Keratinocyte (primary cell): ENCODE data around the gene CNOT4. TPM values are rescaled to one million over a fixed set of nuclear protein-coding genes. Genes with fewer than 3 reads are reported as not detected.

ENCODE experiments used
- DNase-seq: peaks from one replicate; pipeline ENCODE4 v3.0.0-alpha.2; 2011; ENCODE audit warnings: low read depth, missing footprints, low spot score
- FAIRE-seq: peaks from 2 replicates; lab custom pipeline; 2011; peaks lifted over from hg19 to GRCh38; lab: Jason Lieb, UNC
- H2AFZ ChIP-seq: 2 replicates; pipeline ENCODE4 v1.6.0; 2012; ENCODE audit warnings: low read length, control low read depth, inconsistent platforms; ENCODE audit not compliant: control insufficient read depth
- H3K27ac ChIP-seq: 2 replicates; pipeline ENCODE4 v1.5.1; 2011; ENCODE audit warnings: low read length; ENCODE audit not compliant: control insufficient read depth, insufficient read depth
- H3K27me3 ChIP-seq: 3 replicates; pipeline ENCODE4 v1.6.0; 2011; ENCODE audit warnings: low read length; ENCODE audit not compliant: control insufficient read depth, insufficient read depth; ENCODE audit errors: extremely low read depth
- H3K36me3 ChIP-seq, 2 experiments: 2 replicates in 1 of 2; 3 replicates in 1 of 2; pipeline ENCODE4 v1.5.1; 2011; ENCODE audit warnings: low read length in 2 of 2, mild to moderate bottlenecking in 1 of 2; ENCODE audit not compliant: control insufficient read depth in 2 of 2, insufficient read depth in 2 of 2; ENCODE audit errors: extremely low read depth in 1 of 2
- H3K4me1 ChIP-seq: 3 replicates; pipeline ENCODE4 v1.5.1; 2011; ENCODE audit warnings: low read length; ENCODE audit not compliant: control insufficient read depth, insufficient read depth; ENCODE audit errors: extremely low read depth
- H3K4me2 ChIP-seq: 3 replicates; pipeline ENCODE4 v1.6.0; 2011; ENCODE audit warnings: low read depth, low read length; ENCODE audit not compliant: control insufficient read depth, insufficient read depth; ENCODE audit errors: extremely low read depth
- H3K4me3 ChIP-seq, 3 experiments: fragments of 200-600 bp in 1 of 3; sonication (generic) in 1 of 3; 2 replicates in 2 of 3; 3 replicates in 1 of 3; pipeline ENCODE4 v1.5.1; 2011 to 2016; ENCODE audit warnings: low read length in 3 of 3, mild to moderate bottlenecking in 3 of 3, control low read depth in 2 of 3, inconsistent platforms in 1 of 3, low read depth in 1 of 3, mixed read lengths in 1 of 3, mixed run types in 1 of 3, moderate library complexity in 1 of 3; ENCODE audit not compliant: control insufficient read depth in 2 of 3, insufficient read depth in 2 of 3; ENCODE audit errors: extremely low read depth in 1 of 3
- H3K79me2 ChIP-seq: 2 replicates; pipeline ENCODE4 v1.6.0; 2012; ENCODE audit warnings: low read length; ENCODE audit not compliant: control insufficient read depth, insufficient read depth
- H3K9ac ChIP-seq: 3 replicates; pipeline ENCODE4 v1.6.0; 2011; ENCODE audit warnings: low read length; ENCODE audit not compliant: control insufficient read depth, insufficient read depth; ENCODE audit errors: extremely low read depth
- H3K9me1 ChIP-seq: 3 replicates; pipeline ENCODE4 v1.6.0; 2011; ENCODE audit warnings: low read length; ENCODE audit not compliant: control insufficient read depth, insufficient read depth; ENCODE audit errors: extremely low read depth
- H3K9me3 ChIP-seq: 2 replicates; pipeline ENCODE4 v1.5.1; 2012; ENCODE audit warnings: low read depth, low read length; ENCODE audit not compliant: control insufficient read depth
- H4K20me1 ChIP-seq: 3 replicates; pipeline ENCODE4 v1.6.0; 2011; ENCODE audit warnings: low read length; ENCODE audit not compliant: control insufficient read depth, insufficient read depth; ENCODE audit errors: extremely low read depth
- EZH2 ChIP-seq: IDR thresholded peaks from one replicate; pipeline ENCODE4 v1.6.1; 2012; ENCODE audit warnings: inconsistent platforms, mild to moderate bottlenecking, low read length, moderate library complexity
- dilution Hi-C: fragments of 300-500 bp; cut with MboI; formaldehyde crosslinking; loops from one replicate; pipeline ENCODE4 v1.7.0; 2020; ENCODE audit warnings: low sequenced_read_pairs; ENCODE audit not compliant: extremely low pct_ligation_motif_present
- polyA plus RNA-seq, 5 experiments: library from polyadenylated mRNA; depleted of rRNA in 3 of 5; stranded (reverse) in 3 of 5; stranded (forward) in 1 of 5; unstranded in 1 of 5; fragments of >200 nt; gene quantifications; 1 replicate in 1 of 5; 2 replicates in 3 of 5; 3 replicates in 1 of 5; pipeline versions ENCODE4 v1.2.1 to v1.2.3, GENCODE V29; 2011 to 2012; ENCODE audit warnings: missing spikeins in 2 of 5, low read depth in 1 of 5, low replicate concordance in 1 of 5
- TF ChIP-seq, protein P1 (sequence below), 3 experiments: IDR thresholded peaks in 1 of 3; conservative IDR thresholded peaks in 1 of 3; optimal IDR thresholded peaks in 1 of 3; 2 replicates in 2 of 3; 3 replicates in 1 of 3; pipeline versions ENCODE3 to v1.5.1; 2011; ENCODE audit warnings: low read length in 3 of 3, mild to moderate bottlenecking in 3 of 3, moderate library complexity in 2 of 3, control low read depth in 1 of 3, inconsistent platforms in 1 of 3; ENCODE audit not compliant: insufficient read depth in 2 of 3; ENCODE audit errors: extremely low read depth in 1 of 3

CNOT4 gene
- polyA plus RNA-seq, 1 donor (not counting 4 experiments of a cell fraction or from before 2014, with no cell fraction given) = 11.4 TPM

DNA sequence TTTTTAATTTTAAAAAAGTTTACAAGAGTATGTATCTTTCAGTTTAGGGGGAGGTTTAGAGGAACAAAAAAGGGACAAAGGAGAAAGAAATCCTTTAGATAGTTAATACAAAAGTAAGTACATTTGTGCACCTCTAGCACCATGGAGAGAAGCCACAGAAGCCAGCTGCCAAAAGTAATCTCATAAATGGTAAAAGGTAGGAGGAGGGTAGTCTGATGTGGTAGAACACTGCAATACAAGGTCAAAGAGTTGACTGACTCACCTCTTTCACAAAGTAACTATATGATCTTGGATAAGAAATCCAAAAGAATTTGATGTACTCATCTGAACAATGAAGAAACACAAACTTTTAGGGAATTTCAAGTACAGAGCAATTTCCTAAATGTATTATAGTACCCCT is 68.1 kb downstream of the CNOT4 start:
- no peak overlapping the region for H3K27ac ChIP-seq
- FAIRE-seq (no peak), DNase-seq (no peak)
- peaks cover 0 to 4% of the 10 kb centered on the region in 2 experiments for H3K36me3 ChIP-seq
- H3K4me3 ChIP-seq = no peak overlapping the region
- TF ChIP-seq EZH2 = no peak
- TF ChIP-seq, protein P1, sequence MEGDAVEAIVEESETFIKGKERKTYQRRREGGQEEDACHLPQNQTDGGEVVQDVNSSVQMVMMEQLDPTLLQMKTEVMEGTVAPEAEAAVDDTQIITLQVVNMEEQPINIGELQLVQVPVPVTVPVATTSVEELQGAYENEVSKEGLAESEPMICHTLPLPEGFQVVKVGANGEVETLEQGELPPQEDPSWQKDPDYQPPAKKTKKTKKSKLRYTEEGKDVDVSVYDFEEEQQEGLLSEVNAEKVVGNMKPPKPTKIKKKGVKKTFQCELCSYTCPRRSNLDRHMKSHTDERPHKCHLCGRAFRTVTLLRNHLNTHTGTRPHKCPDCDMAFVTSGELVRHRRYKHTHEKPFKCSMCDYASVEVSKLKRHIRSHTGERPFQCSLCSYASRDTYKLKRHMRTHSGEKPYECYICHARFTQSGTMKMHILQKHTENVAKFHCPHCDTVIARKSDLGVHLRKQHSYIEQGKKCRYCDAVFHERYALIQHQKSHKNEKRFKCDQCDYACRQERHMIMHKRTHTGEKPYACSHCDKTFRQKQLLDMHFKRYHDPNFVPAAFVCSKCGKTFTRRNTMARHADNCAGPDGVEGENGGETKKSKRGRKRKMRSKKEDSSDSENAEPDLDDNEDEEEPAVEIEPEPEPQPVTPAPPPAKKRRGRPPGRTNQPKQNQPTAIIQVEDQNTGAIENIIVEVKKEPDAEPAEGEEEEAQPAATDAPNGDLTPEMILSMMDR (optimal IDR thresholded peaks at IDR 0.05 in 1 of 3, IDR thresholded peaks at IDR 0.05 in 1 of 3, conservative IDR thresholded peaks at IDR 0.05 in 1 of 3; ENCODE audit: extremely low read depth in 1 of 3, insufficient read depth in 2 of 3, low read length in 3 of 3) = no peak
- H3K79me2 ChIP-seq = peaks cover 23% of the 10 kb centered on the region
- H3K9me3 ChIP-seq = no peaks in the 10 kb centered on the region
- H4K20me1 ChIP-seq = no peaks in the 10 kb centered on the region
- no peaks in the 10 kb centered on the region for H3K9me1 ChIP-seq
- H3K4me2 ChIP-seq = no peak overlapping the region
- no peak overlapping the region for H3K9ac ChIP-seq
- H2AFZ ChIP-seq = no peak overlapping the region
- no peaks in the 10 kb centered on the region for H3K27me3 ChIP-seq
- H3K4me1 ChIP-seq = peaks cover 3% of the 10 kb centered on the region
- dilution Hi-C loops = no loop called here

DNA sequence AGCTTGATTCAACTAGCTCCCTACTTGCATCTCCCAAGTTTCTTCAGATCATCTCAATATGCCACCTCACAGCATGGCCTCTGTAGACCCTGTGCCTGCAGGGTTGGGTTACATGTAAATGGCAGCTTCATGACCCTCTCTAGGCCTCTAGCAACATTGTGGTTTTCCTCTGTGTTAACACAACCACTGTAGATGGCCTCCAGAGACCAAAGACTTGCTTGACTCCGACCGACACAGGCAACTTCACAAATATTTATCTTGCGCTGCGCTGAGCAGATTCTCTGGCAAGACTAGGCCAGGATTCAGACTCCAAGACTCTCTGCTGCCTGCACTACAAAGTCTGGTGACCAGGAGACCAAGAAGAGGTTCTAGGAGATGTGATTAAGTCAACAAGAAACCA is 75.9 kb downstream of the CNOT4 start:
- no peak for TF ChIP-seq EZH2
- TF ChIP-seq, protein P1 (optimal IDR thresholded peaks at IDR 0.05 in 1 of 3, IDR thresholded peaks at IDR 0.05 in 1 of 3, conservative IDR thresholded peaks at IDR 0.05 in 1 of 3; ENCODE audit: extremely low read depth in 1 of 3, insufficient read depth in 2 of 3, low read length in 3 of 3) = no peak
- Histone ChIP-seq H3K9me3 (no peaks in the 10 kb centered on the region), H3K79me2 (peaks cover 6% of the 10 kb centered on the region)

More for the DNA sequence above, 75.9 kb downstream of the CNOT4 start:
- no peaks in the 10 kb centered on the region for H3K4me1 ChIP-seq
- H4K20me1 ChIP-seq = no peaks in the 10 kb centered on the region
- peaks cover 4% of the 10 kb centered on the region in 2 experiments for H3K36me3 ChIP-seq
- no peaks in the 10 kb centered on the region for H3K9me1 ChIP-seq
- H3K4me2 ChIP-seq = no peak overlapping the region
- no peak overlapping the region for H3K4me3 ChIP-seq
- dilution Hi-C loops = no loop called here
- no peaks in the 10 kb centered on the region for H3K27me3 ChIP-seq
- DNase-seq (no peak), FAIRE-seq (no peak)
- no peak overlapping the region for H2AFZ ChIP-seq
- no peak overlapping the region for H3K27ac ChIP-seq
- no peak overlapping the region for H3K9ac ChIP-seq
